ENCODE measurements around the gene DLG5.

The DLG5 gene

GRCh38 chr10:77890097-77890496, 36.5 kb downstream of the DLG5 start:
- no peak for DNase-seq

GRCh38 chr10:77889277-77889903, 37.2 kb downstream of the DLG5 start:
- DNase-seq, result no peak

GRCh38 chr10:77888356-77888703, 38.2 kb downstream of the DLG5 start:
- DNase-seq, result no peak

- no peak for DNase-seq
These were observed 38.8 kb downstream of the DLG5 start for GRCh38 chr10:77887631-77888355.

- no peak for DNase-seq
These were observed 39.7 kb downstream of the DLG5 start for GRCh38 chr10:77886795-77887355.

GRCh38 chr10:77884181-77884580, 42.4 kb downstream of the DLG5 start:
- no peak for DNase-seq

GRCh38 chr10:77881636-77882035, 44.9 kb downstream of the DLG5 start:
- no peak for DNase-seq

GRCh38 chr10:77881222-77881621, 45.3 kb downstream of the DLG5 start:
- DNase-seq, result no peak

GRCh38 chr10:77879710-77880109, 46.8 kb downstream of the DLG5 start:
- no peak for DNase-seq

GRCh38 chr10:77879065-77879464, 47.5 kb downstream of the DLG5 start:
- no peak for DNase-seq

GRCh38 chr10:77877441-77878344, 48.9 kb downstream of the DLG5 start:
- no peak for DNase-seq

GRCh38 chr10:77875730-77876129, 50.8 kb downstream of the DLG5 start:
- no peak for DNase-seq

GRCh38 chr10:77874872-77875271, 51.7 kb downstream of the DLG5 start:
- DNase-seq, result no peak

- no peak for DNase-seq
These were observed 52.8 kb downstream of the DLG5 start for GRCh38 chr10:77873536-77874380.

GRCh38 chr10:77872947-77873535, 53.5 kb downstream of the DLG5 start:
- DNase-seq, result no peak

- no peak for DNase-seq
These were observed 54.2 kb downstream of the DLG5 start for GRCh38 chr10:77872151-77872946.

GRCh38 chr10:77869626-77870420, 56.7 kb downstream of the DLG5 start:
- no peak for DNase-seq

- no peak for DNase-seq
These were observed 58.0 kb downstream of the DLG5 start for GRCh38 chr10:77868523-77868922.

- no peak for DNase-seq
These were observed 59.3 kb downstream of the DLG5 start for GRCh38 chr10:77867124-77867719.

GRCh38 chr10:77866598-77866997, 60.0 kb downstream of the DLG5 start:
- DNase-seq, result no peak
